Glutamatergic neuron (in vitro differentiated cells): ENCODE data around the gene NCAPH2. TPM values are rescaled to one million over a fixed set of nuclear protein-coding genes. Genes with fewer than 3 reads are reported as not detected.

ENCODE experiments used
- DNase-seq: peaks from one replicate; pipeline ENCODE4 v3.0.0; 2022
- H3K27ac Mint-ChIP-seq: one replicate; pipeline ENCODE4 v1.8.0; 2020; ENCODE audit warnings: mild to moderate bottlenecking, mixed read lengths, inconsistent platforms; ENCODE audit not compliant: unreplicated experiment
- H3K27me3 Mint-ChIP-seq: one replicate; pipeline ENCODE4 v1.8.0; 2020; ENCODE audit warnings: mild to moderate bottlenecking, moderate library complexity, mixed read lengths, inconsistent platforms; ENCODE audit not compliant: unreplicated experiment
- H3K36me3 Mint-ChIP-seq: one replicate; pipeline ENCODE4 v1.8.0; 2020; ENCODE audit warnings: mild to moderate bottlenecking, mixed read lengths, inconsistent platforms; ENCODE audit not compliant: unreplicated experiment
- H3K4me1 Mint-ChIP-seq: one replicate; pipeline ENCODE4 v1.8.0; 2020; ENCODE audit warnings: mild to moderate bottlenecking, low read depth, mixed read lengths, inconsistent platforms; ENCODE audit not compliant: unreplicated experiment
- H3K4me3 Mint-ChIP-seq: one replicate; pipeline ENCODE4 v1.8.0; 2020; ENCODE audit warnings: mild to moderate bottlenecking, mixed read lengths, inconsistent platforms; ENCODE audit not compliant: unreplicated experiment
- H3K9me3 Mint-ChIP-seq: one replicate; pipeline ENCODE4 v1.8.0; 2020; ENCODE audit warnings: mild to moderate bottlenecking, moderate library complexity, mixed read lengths, inconsistent platforms; ENCODE audit not compliant: unreplicated experiment
- total RNA-seq: library from RNA; stranded (reverse); fragmentation: NEBNext Ultra II Directional; extraction: Animal tissue kit (Norgen Biotek cat#: 25700); gene quantifications from one replicate; pipeline ENCODE4 v1.2.1, GENCODE V29; 2021; ENCODE audit not compliant: unreplicated experiment
- TF ChIP-seq, protein P1 (sequence below): fragments of 200-600 bp; sonication (generic); IDR thresholded peaks from one replicate; pipeline ENCODE4 v1.5.0; 2021; ENCODE audit not compliant: partially characterized antibody, unreplicated experiment

Gene NCAPH2
- total RNA-seq, 1 donor from 2014 or later, result 52.9 TPM

- H3K9me3 Mint-ChIP-seq, result peaks cover 7% of the 10 kb centered on the region
- no peak overlapping the region for H3K4me3 Mint-ChIP-seq
- H3K27ac Mint-ChIP-seq, result no peak overlapping the region
- H3K27me3 Mint-ChIP-seq, result peaks cover 8% of the 10 kb centered on the region
- no peaks in the 10 kb centered on the region for H3K36me3 Mint-ChIP-seq
- no peak for DNase-seq
- no peaks in the 10 kb centered on the region for H3K4me1 Mint-ChIP-seq
- TF ChIP-seq, protein P1, sequence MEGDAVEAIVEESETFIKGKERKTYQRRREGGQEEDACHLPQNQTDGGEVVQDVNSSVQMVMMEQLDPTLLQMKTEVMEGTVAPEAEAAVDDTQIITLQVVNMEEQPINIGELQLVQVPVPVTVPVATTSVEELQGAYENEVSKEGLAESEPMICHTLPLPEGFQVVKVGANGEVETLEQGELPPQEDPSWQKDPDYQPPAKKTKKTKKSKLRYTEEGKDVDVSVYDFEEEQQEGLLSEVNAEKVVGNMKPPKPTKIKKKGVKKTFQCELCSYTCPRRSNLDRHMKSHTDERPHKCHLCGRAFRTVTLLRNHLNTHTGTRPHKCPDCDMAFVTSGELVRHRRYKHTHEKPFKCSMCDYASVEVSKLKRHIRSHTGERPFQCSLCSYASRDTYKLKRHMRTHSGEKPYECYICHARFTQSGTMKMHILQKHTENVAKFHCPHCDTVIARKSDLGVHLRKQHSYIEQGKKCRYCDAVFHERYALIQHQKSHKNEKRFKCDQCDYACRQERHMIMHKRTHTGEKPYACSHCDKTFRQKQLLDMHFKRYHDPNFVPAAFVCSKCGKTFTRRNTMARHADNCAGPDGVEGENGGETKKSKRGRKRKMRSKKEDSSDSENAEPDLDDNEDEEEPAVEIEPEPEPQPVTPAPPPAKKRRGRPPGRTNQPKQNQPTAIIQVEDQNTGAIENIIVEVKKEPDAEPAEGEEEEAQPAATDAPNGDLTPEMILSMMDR, result no peak
Observed at GRCh38 chr22:50461536-50461935, 46.5 kb upstream of the NCAPH2 start.

- H3K27me3 Mint-ChIP-seq, result peaks cover 11% of the 10 kb centered on the region
Observed at GRCh38 chr22:50461979-50462540, 46.0 kb upstream of the NCAPH2 start.

GRCh38 chr22:50463188-50463900, 44.7 kb upstream of the NCAPH2 start:
- no peak overlapping the region for H3K4me3 Mint-ChIP-seq
- H3K36me3 Mint-ChIP-seq, result no peaks in the 10 kb centered on the region
- TF ChIP-seq, protein P1, result no peak
- DNase-seq, result no peak
- H3K27me3 Mint-ChIP-seq, result peaks cover 11% of the 10 kb centered on the region
- H3K4me1 Mint-ChIP-seq, result peaks cover under 1% of the 10 kb centered on the region
- H3K27ac Mint-ChIP-seq, result peak overlapping the region; percentile 55
- peaks cover 5% of the 10 kb centered on the region for H3K9me3 Mint-ChIP-seq

More at GRCh38 chr22:50461979-50462540, 46.0 kb upstream of the NCAPH2 start:
- no peak for DNase-seq
- Mint-ChIP-seq H3K4me3 (no peak overlapping the region), H3K36me3 (no peaks in the 10 kb centered on the region), H3K9me3 (peaks cover 6% of the 10 kb centered on the region), H3K27ac (no peak overlapping the region), H3K4me1 (no peaks in the 10 kb centered on the region)
- TF ChIP-seq, protein P1, result no peak

GRCh38 chr22:50464451-50464850, 43.6 kb upstream of the NCAPH2 start:
- peaks cover 5% of the 10 kb centered on the region for H3K4me1 Mint-ChIP-seq
- H3K9me3 Mint-ChIP-seq, result peaks cover 3% of the 10 kb centered on the region
- TF ChIP-seq, protein P1, result no peak
- H3K36me3 Mint-ChIP-seq, result no peaks in the 10 kb centered on the region
- no peak overlapping the region for H3K4me3 Mint-ChIP-seq
- no peak for DNase-seq
- H3K27ac Mint-ChIP-seq, result no peak overlapping the region
- peaks cover 11% of the 10 kb centered on the region for H3K27me3 Mint-ChIP-seq
